Measurements from ENCODE around the gene PLXNA4. TPM values are rescaled to one million over a fixed set of nuclear protein-coding genes. Genes with fewer than 3 reads are reported as not detected.

Gene PLXNA4
- total RNA-seq, 1 donor from 2014 or later, result 0.13 TPM

DNA sequence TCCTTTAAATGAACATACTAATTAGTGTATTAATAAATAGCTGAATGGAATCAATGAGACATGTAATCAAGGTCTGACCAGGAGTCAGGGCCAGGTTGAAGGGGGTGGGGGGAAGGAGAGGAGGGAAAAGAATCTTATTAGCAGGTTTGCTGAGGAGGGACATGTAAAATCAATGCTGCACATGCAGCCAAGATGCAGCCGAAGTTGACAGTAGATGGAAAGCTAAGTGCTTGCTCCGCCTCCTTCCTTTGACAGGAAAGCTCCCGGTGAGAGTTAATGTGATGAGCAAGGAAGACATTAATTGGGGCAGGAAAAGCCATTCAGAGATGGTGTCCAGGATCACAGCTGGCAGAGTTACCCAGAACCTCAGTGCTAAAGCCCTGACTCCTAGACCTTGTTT, 24.4 kb downstream of the PLXNA4 start:
- no peak for DNase-seq (ENCODE audit: low spot score)
- no peaks in the 10 kb centered on the region for H3K36me3 Mint-ChIP-seq (ENCODE audit: low read depth)
- peaks cover 5% of the 10 kb centered on the region for H3K4me1 Mint-ChIP-seq (ENCODE audit: low read depth)
- intact Hi-C loops (cut with micrococcal nuclease), result no loop called here
- peaks cover 23% of the 10 kb centered on the region for H3K9me3 Mint-ChIP-seq
- H3K4me3 Mint-ChIP-seq, result no peak overlapping the region
- no peak overlapping the region for H3K27ac Mint-ChIP-seq
- peaks cover 10% of the 10 kb centered on the region for H3K27me3 Mint-ChIP-seq (ENCODE audit: insufficient read depth)

DNA sequence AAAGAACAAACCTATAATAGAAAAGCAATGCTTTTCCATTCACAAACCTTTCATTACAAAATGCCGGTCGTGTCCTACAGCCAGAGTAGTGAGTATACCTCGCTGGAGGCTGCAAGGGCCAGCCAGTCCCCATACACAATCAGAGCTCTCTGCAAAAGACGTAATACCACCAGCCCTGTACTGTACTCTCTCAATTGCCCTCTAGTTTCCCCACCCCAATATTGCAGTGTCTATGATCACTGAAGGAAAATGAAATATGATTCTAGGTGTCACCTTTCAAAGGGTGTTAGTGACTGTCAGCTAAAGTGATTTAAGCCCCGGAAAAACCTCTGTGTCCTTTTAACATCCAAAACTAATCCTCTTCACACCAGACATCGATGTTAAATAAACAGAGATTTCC, 24.8 kb downstream of the PLXNA4 start:
- Mint-ChIP-seq H3K27me3 (ENCODE audit: insufficient read depth) (peaks cover 10% of the 10 kb centered on the region), H3K36me3 (ENCODE audit: low read depth) (no peaks in the 10 kb centered on the region), H3K27ac (no peak overlapping the region), H3K9me3 (peaks cover 23% of the 10 kb centered on the region), H3K4me3 (no peak overlapping the region), H3K4me1 (ENCODE audit: low read depth) (peaks cover 5% of the 10 kb centered on the region)
- DNase-seq (ENCODE audit: low spot score), result no peak
- intact Hi-C loops (cut with micrococcal nuclease), result no loop called here

DNA sequence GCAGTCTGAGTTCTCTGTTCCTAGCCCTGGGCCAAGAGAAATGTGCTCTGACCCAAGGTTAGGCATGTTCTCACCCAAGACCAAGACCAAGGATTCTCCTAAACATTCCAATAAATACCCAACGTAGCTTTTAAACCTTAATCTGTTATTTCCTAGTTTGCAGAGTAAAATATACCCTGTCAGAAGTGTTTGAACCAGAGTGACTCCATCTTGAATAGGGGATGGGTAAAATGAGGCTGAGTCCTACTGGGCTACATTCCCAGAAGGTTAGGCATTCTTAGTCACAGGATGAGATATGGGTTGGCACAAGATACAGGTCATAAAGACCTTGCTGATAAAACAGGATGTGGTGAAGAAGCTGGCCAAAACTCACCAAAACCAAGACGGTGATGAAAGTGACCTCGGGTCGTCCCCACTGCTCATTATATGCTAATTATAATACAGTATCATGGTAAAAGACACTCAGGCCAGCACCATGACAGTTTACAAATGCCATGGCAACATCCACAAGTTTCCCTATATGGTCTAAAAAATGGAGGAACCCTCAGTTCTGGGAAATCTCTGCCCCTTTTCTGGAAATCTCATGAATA, 27.7 kb downstream of the PLXNA4 start:
- Mint-ChIP-seq H3K27ac (no peak overlapping the region), H3K27me3 (ENCODE audit: insufficient read depth) (peaks cover 13% of the 10 kb centered on the region), H3K9me3 (peaks cover 23% of the 10 kb centered on the region), H3K36me3 (ENCODE audit: low read depth) (peaks cover 3% of the 10 kb centered on the region), H3K4me3 (no peak overlapping the region), H3K4me1 (ENCODE audit: low read depth) (peaks cover 17% of the 10 kb centered on the region)
- intact Hi-C loops (cut with micrococcal nuclease), result no loop called here
- no peak for DNase-seq (ENCODE audit: low spot score)

DNA sequence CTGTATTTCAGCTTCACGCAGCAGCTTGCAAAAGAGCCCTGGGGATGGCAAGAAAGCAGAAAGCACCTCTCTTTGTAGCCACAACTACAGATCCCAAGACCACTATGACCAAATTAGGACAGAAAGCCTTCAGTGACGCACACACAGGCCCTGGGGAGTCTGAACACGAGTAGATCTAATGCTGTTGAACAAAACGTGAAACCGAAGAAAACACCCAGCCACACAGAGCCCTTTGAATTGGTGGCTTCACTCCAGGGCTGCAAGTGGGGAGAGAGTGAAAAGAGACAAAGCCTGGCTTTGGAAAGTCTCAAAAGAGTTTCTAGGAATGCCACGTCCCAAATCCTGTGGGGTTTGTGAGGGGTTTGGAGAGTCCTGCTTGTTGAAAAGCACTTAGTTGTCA, 28.4 kb downstream of the PLXNA4 start:
- peaks cover 3% of the 10 kb centered on the region for H3K36me3 Mint-ChIP-seq (ENCODE audit: low read depth)
- peaks cover 23% of the 10 kb centered on the region for H3K9me3 Mint-ChIP-seq
- H3K4me3 Mint-ChIP-seq, result no peak overlapping the region
- DNase-seq (ENCODE audit: low spot score), result no peak
- peaks cover 11% of the 10 kb centered on the region for H3K27me3 Mint-ChIP-seq (ENCODE audit: insufficient read depth)
- intact Hi-C loops (cut with micrococcal nuclease), result no loop called here
- H3K27ac Mint-ChIP-seq, result no peak overlapping the region
- H3K4me1 Mint-ChIP-seq (ENCODE audit: low read depth), result peaks cover 18% of the 10 kb centered on the region

DNA sequence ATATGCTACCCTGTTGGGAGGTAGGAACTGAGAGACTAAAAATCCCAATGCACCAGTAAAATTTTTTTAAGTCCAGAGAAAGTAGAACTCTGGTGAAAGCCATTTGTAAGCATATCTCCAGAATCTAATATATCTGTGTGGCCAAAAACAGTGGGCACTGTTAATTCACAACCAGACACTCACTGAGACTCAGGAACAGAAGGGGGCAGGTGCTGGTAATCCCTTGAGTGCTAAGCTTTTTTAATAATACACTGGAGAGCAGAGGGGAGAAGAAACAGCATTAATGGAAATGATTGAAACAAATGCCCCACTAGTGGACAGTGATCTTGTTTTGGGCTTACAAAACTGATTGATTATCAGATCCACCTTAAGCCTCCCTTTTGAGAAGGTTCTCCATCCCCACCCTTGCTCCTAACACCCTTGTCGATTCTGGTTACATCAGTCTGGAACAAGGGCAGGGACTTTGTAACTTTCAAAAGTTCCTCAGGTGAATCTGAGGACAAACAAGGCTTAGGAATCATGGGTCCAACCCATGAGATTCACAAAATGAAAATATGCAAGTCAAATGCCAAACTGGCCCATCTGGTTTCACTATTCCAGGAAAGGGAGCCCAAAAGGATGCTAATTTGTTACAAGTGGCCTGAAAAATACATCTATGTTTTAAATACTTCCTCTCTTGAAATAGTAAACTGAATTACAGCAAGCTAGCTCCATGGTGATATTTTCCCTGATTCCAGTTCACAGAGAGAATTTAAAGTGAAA, 29.7 kb downstream of the PLXNA4 start:
- Mint-ChIP-seq H3K27me3 (ENCODE audit: insufficient read depth) (peaks cover 11% of the 10 kb centered on the region), H3K36me3 (ENCODE audit: low read depth) (peaks cover 3% of the 10 kb centered on the region), H3K9me3 (peaks cover 16% of the 10 kb centered on the region), H3K4me1 (ENCODE audit: low read depth) (peaks cover 18% of the 10 kb centered on the region), H3K27ac (no peak overlapping the region), H3K4me3 (no peak overlapping the region)
- intact Hi-C loops (cut with micrococcal nuclease), result no loop called here
- no peak for DNase-seq (ENCODE audit: low spot score)

- no peak overlapping the region for H3K27ac Mint-ChIP-seq
- DNase-seq (ENCODE audit: low spot score), result no peak
- peaks cover 3% of the 10 kb centered on the region for H3K36me3 Mint-ChIP-seq (ENCODE audit: low read depth)
- intact Hi-C loops (cut with micrococcal nuclease), result no loop called here
- peaks cover 18% of the 10 kb centered on the region for H3K4me1 Mint-ChIP-seq (ENCODE audit: low read depth)
- peaks cover 8% of the 10 kb centered on the region for H3K9me3 Mint-ChIP-seq
- H3K27me3 Mint-ChIP-seq (ENCODE audit: insufficient read depth), result peaks cover 11% of the 10 kb centered on the region
- H3K4me3 Mint-ChIP-seq, result no peak overlapping the region
Measured at GRCh38 chr7:132545756-132546155, 30.5 kb downstream of the PLXNA4 start.

- Mint-ChIP-seq H3K27me3 (ENCODE audit: insufficient read depth) (peaks cover 11% of the 10 kb centered on the region), H3K9me3 (peaks cover 7% of the 10 kb centered on the region), H3K27ac (no peak overlapping the region), H3K36me3 (ENCODE audit: low read depth) (peaks cover 3% of the 10 kb centered on the region), H3K4me1 (ENCODE audit: low read depth) (peaks cover 18% of the 10 kb centered on the region), H3K4me3 (no peak overlapping the region)
- no peak for DNase-seq (ENCODE audit: low spot score)
- intact Hi-C loops (cut with micrococcal nuclease), result no loop called here
Measured at GRCh38 chr7:132544999-132545398, 31.3 kb downstream of the PLXNA4 start.

- H3K9me3 Mint-ChIP-seq, result peaks cover 4% of the 10 kb centered on the region
- intact Hi-C loops (cut with micrococcal nuclease), result no loop called here
- H3K27me3 Mint-ChIP-seq (ENCODE audit: insufficient read depth), result peaks cover 11% of the 10 kb centered on the region
- H3K36me3 Mint-ChIP-seq (ENCODE audit: low read depth), result peaks cover 3% of the 10 kb centered on the region
- H3K4me1 Mint-ChIP-seq (ENCODE audit: low read depth), result peaks cover 18% of the 10 kb centered on the region
- no peak overlapping the region for H3K4me3 Mint-ChIP-seq
- H3K27ac Mint-ChIP-seq, result no peak overlapping the region
- DNase-seq (ENCODE audit: low spot score), result no peak
Measured at GRCh38 chr7:132544025-132544424, 32.2 kb downstream of the PLXNA4 start.

DNA sequence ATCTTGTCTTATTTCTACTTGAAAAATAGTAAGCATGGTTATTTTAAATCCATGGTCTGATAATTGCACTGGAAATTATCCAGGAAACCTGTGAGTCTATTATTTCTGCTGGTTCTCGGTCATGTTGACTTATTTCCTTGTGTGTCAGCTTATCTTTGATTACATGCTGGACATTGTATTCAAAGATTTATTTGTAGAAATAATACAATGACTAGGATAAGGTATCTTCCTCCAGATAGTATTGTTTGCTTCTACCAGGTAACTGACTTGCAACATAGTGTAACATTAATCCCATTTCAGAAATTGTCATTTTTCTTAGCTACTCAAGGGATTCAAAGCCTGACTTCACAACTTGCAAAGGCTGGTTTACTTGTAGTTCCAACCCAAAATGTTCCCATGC, 33.4 kb downstream of the PLXNA4 start:
- no peak for DNase-seq (ENCODE audit: low spot score)
- intact Hi-C loops (cut with micrococcal nuclease), result no loop called here
- Mint-ChIP-seq H3K9me3 (no peaks in the 10 kb centered on the region), H3K36me3 (ENCODE audit: low read depth) (peaks cover 3% of the 10 kb centered on the region), H3K27me3 (ENCODE audit: insufficient read depth) (peaks cover 9% of the 10 kb centered on the region), H3K27ac (no peak overlapping the region), H3K4me3 (no peak overlapping the region), H3K4me1 (ENCODE audit: low read depth) (peaks cover 13% of the 10 kb centered on the region)

DNA sequence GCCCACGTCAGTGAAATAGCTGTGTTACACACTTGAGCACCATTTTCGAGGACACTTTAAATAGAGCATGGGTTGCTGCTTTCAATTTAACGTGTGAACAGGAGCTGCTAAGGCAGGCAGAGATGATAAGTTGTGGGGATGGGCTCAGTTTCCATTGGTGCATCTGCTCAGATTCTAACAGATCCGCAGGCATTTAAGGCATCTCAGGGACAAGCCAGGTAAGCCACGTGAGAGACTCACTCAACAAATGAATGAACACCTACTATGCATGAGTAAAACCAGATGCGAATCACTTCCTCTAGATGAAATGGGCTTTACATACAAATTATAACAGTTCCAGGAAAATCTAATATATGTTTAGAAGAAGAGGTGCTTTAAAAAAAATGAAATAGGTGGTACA, 34.6 kb downstream of the PLXNA4 start:
- Mint-ChIP-seq H3K27me3 (ENCODE audit: insufficient read depth) (peaks cover 5% of the 10 kb centered on the region), H3K9me3 (no peaks in the 10 kb centered on the region), H3K36me3 (ENCODE audit: low read depth) (peaks cover 3% of the 10 kb centered on the region), H3K4me1 (ENCODE audit: low read depth) (peaks cover 13% of the 10 kb centered on the region), H3K4me3 (no peak overlapping the region), H3K27ac (no peak overlapping the region)
- no peak for DNase-seq (ENCODE audit: low spot score)
- intact Hi-C loops (cut with micrococcal nuclease), result no loop called here

DNA sequence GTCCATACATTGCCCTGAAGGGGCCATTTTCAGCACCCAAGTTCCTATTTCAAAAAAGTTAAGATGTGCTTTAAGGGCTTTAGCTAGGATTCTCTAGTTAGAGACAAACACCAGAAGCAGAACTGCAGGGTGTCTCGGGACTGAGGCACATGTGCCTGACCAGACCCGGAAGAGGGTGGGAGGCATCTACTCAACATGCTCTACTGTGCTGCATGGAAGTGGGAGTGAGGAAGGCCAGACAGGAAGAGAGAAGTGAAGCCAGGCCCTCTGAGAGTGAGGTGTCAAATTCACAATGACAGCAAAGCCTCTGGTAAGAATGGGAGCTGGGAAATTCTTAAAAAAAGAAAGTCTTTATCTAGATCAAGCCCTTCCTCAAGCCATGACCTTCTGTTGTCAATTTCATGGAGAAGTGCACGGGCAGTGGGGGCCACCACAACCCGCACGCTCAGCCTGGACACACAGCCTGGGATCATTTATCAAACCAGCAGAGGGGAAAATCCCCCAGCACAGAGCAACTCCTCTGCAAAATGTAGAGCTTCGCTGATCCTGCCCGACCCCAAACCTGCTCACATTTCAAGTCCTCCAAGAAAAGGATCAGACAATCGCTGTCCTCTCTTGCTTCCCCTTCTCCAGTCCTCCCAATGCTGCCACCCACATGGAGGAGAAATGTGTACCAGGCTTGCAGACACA, 38.7 kb downstream of the PLXNA4 start:
- no peaks in the 10 kb centered on the region for H3K9me3 Mint-ChIP-seq
- no peak overlapping the region for H3K27ac Mint-ChIP-seq
- DNase-seq (ENCODE audit: low spot score), result no peak
- no peaks in the 10 kb centered on the region for H3K36me3 Mint-ChIP-seq (ENCODE audit: low read depth)
- H3K4me1 Mint-ChIP-seq (ENCODE audit: low read depth), result peaks cover under 1% of the 10 kb centered on the region
- intact Hi-C loops (cut with micrococcal nuclease), result no loop called here
- no peak overlapping the region for H3K4me3 Mint-ChIP-seq
- H3K27me3 Mint-ChIP-seq (ENCODE audit: insufficient read depth), result no peaks in the 10 kb centered on the region

DNA sequence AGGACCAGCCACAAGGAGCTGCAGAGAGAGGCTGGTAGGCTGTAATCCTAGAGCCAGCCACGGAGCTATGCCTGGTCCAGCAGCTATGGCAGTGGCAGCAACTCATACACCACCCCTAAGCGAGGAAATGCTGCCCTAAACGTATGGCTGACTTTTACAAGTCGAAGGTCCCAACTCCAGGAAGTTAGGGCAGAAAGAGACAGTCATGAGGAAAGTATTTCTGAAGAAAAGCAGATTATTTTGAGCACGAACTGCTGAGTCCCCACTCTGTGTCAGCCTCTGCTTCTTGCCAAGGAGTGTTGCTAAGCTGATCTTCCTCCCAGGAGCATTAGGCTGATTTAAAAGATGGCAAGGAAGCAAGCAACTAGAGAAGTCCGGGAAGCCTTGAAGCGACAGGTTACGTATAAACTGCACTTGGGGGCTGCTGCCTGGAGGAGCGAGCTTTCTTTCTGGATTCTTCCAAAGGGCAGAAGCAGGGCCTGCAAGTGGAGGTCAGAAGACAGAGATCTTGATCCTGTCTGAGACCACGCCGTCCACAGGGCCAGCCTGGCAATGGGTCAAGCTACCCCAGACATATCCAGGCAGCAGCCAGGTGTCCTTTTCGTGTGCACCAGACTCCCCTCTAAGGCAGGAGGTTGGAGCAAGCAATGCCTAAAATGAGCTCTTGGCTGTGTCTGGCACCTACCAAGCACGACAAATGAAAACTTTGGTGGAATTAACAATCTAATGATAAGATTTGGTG, 39.4 kb downstream of the PLXNA4 start:
- H3K27ac Mint-ChIP-seq, result no peak overlapping the region
- no peaks in the 10 kb centered on the region for H3K27me3 Mint-ChIP-seq (ENCODE audit: insufficient read depth)
- no peaks in the 10 kb centered on the region for H3K36me3 Mint-ChIP-seq (ENCODE audit: low read depth)
- intact Hi-C loops (cut with micrococcal nuclease), result no loop called here
- no peaks in the 10 kb centered on the region for H3K9me3 Mint-ChIP-seq
- no peak overlapping the region for H3K4me3 Mint-ChIP-seq
- DNase-seq (ENCODE audit: low spot score), result no peak
- H3K4me1 Mint-ChIP-seq (ENCODE audit: low read depth), result peaks cover 8% of the 10 kb centered on the region

GRCh38 chr7:132533916-132534315, 42.4 kb downstream of the PLXNA4 start:
- Mint-ChIP-seq H3K4me3 (no peak overlapping the region), H3K36me3 (ENCODE audit: low read depth) (no peaks in the 10 kb centered on the region), H3K9me3 (no peaks in the 10 kb centered on the region), H3K27ac (no peak overlapping the region), H3K27me3 (ENCODE audit: insufficient read depth) (no peaks in the 10 kb centered on the region), H3K4me1 (ENCODE audit: low read depth) (peaks cover 21% of the 10 kb centered on the region)
- no peak for DNase-seq (ENCODE audit: low spot score)
- intact Hi-C loops (cut with micrococcal nuclease), result no loop called here

Data from activated T-helper 1 cell treated with anti-CD3 and anti-CD28 coated beads, Interleukin-12 subunit alpha, Interleukin-12 subunit beta, Interleukin-2, Interleukin-4 antibody, amounts not matched to agents 30 ng/mL and 10 ng/mL and 1 ng/mL, durations not matched to agents 14 hours and 24 hours and 36 hours (primary cell).